MCF 10A (cell line): ENCODE results near the gene NUP85. TPM values are rescaled to one million over a fixed set of nuclear protein-coding genes. Genes with fewer than 3 reads are reported as not detected.

Experiments
- BruUV-seq: library from RNA; stranded (reverse); fragments of 400-500 nt; replicated peaks from 2 replicates; lab custom pipeline; 2021; lab: Mats Ljungman, UMichigan
- CTCF ChIA-PET: fragments of 300-600 bp; sonication (Branson Sonifier 250); formaldehyde crosslinking; extraction: SDS; loops from one replicate; lab custom pipeline; 2021; ENCODE audit warnings: antibody characterized with exemption, inconsistent platforms; lab: Yijun Ruan, JAX
- POLR2A ChIA-PET: fragments of 300-600, 350-650 bp; sonication (Branson Sonifier 250); formaldehyde crosslinking; extraction: SDS; loops from one replicate; lab custom pipeline; 2020; ENCODE audit warnings: antibody characterized with exemption, inconsistent platforms; lab: Yijun Ruan, JAX
- DNase-seq: peaks from one replicate; pipeline ENCODE4 v3.0.0-alpha.2; 2018; ENCODE audit not compliant: unreplicated experiment
- H3K27ac Mint-ChIP-seq: one replicate; pipeline ENCODE4 v1.8.0; 2022; ENCODE audit warnings: mild to moderate bottlenecking, low read depth, mixed read lengths; ENCODE audit not compliant: unreplicated experiment
- H3K27me3 Mint-ChIP-seq: one replicate; pipeline ENCODE4 v1.8.0; 2022; ENCODE audit warnings: mixed read lengths; ENCODE audit not compliant: insufficient read depth, unreplicated experiment
- H3K36me3 Mint-ChIP-seq: one replicate; pipeline ENCODE4 v1.8.0; 2022; ENCODE audit warnings: mild to moderate bottlenecking, moderate library complexity, mixed read lengths; ENCODE audit not compliant: insufficient read depth, unreplicated experiment
- H3K4me1 Mint-ChIP-seq: one replicate; pipeline ENCODE4 v1.8.0; 2022; ENCODE audit warnings: mixed read lengths; ENCODE audit not compliant: insufficient read depth, unreplicated experiment
- H3K4me3 Mint-ChIP-seq: one replicate; pipeline ENCODE4 v1.8.0; 2022; ENCODE audit warnings: mild to moderate bottlenecking, moderate library complexity, mixed read lengths; ENCODE audit not compliant: unreplicated experiment
- H3K9me3 Mint-ChIP-seq: one replicate; pipeline ENCODE4 v1.8.0; 2022; ENCODE audit warnings: mixed read lengths; ENCODE audit not compliant: unreplicated experiment
- CTCF ChIP-seq: fragments of 200-600 bp; IDR thresholded peaks from one replicate; pipeline ENCODE4 v1.8.0; 2022; ENCODE audit warnings: antibody characterized with exemption, mild to moderate bottlenecking; ENCODE audit not compliant: unreplicated experiment
- intact Hi-C: fragments of 100-400 bp; cut with micrococcal nuclease; formaldehyde crosslinking; loops from 2 replicates; pipeline ENCODE4 v1.14.1; 2022
- total RNA-seq: library from RNA; stranded (reverse); gene quantifications from 2 replicates; pipeline ENCODE4 v1.2.3, GENCODE V29; 2022

The NUP85 gene
- total RNA-seq, 1 experiment from 2014 or later, result 42.3 TPM

DNA sequence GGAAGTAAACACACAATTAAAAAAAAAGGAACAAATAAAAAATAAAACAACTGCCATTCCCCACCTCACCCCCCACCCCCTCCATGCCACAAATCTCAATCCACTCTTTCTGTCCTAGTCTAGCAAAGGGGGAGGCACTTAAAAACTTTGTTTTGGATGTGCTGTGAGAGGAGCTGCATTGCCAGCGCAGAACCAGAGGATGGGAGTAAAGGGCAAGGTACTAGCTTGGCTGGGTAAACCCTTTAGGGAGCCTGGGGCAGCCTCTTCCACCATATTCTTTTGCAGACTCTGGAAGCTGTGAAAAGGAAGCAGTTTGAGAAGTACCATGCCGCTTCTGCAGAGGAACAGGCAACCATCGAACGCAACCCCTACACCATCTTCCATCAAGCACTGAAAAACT lies 57.6 kb downstream of the NUP85 start:
- no peak overlapping the region for H3K27ac Mint-ChIP-seq
- no peaks in the 10 kb centered on the region for H3K9me3 Mint-ChIP-seq
- POLR2A ChIA-PET, result interaction anchor here (0.6 to 6.0 kb wide), 16 partner anchors 9 to 422 kb away, joined by 3 to 142 read pairs (median 6); partner anchors contain the start of genes GRB2, MIF4GD, NUP85 and SLC25A19
- peaks cover 30% of the 10 kb centered on the region for H3K4me1 Mint-ChIP-seq
- CTCF ChIA-PET, result interaction anchor here (0.5 to 3.7 kb wide), 5 partner anchors 8 to 149 kb away, joined by 3 to 38 read pairs (median 3); partner anchors contain the start of gene MIF4GD
- BruUV-seq, result no TSS peak
- intact Hi-C loops, result no loop called here
- H3K36me3 Mint-ChIP-seq, result peaks cover 60% of the 10 kb centered on the region
- H3K4me3 Mint-ChIP-seq, result peak overlapping the region; percentile 100
- TF ChIP-seq CTCF, result no peak
- no peaks in the 10 kb centered on the region for H3K27me3 Mint-ChIP-seq
- no peak for DNase-seq

- CTCF ChIA-PET, result interaction anchor here (0.9 kb wide), 1 partner anchor 24 kb away, joined by 3 read pairs; no protein-coding TSS in a partner anchor
- peaks cover 59% of the 10 kb centered on the region for H3K36me3 Mint-ChIP-seq
Measured at GRCh38 chr17:75265614-75266315, 60.3 kb downstream of the NUP85 start.

DNA sequence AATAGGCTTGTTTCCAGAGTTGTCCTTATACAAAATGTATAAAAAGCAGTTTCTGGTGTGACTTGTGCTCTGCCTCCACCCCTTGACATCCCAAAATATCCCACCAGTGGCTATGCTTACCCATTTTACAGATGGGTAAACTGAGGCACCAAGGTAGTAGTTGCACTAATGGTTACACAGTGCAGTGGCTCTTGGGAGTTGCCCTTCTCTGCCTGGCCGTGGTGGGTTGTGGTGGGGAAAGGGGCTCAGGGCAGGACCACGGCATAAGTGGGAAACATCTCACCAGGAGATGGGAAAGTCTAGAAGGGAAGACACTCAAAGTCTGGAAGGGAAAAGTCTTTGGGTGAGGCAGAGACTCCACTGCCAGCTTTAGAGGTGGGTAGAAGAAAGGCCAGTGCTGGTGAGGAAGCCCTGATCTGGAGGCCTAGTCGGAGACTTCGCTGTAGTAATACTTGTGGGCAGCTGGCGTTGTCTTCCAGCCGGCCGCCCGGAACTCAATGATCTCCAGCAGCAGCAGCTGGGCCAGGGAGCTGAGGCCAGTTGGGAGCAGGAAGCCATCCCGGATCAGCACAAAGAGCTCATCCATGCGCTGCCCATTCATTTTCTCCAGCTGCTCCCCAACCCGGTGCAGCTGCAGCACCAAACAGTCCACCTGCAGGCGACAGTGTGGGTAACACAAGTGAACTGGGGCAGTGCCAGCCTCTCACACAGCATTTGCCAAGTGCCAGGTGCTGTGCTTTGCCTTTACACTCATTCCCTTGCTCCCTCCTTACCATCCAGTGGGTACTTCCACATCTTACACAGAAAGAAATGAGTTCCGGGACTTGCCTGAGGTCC lies 61.1 kb downstream of the NUP85 start:
- TF ChIP-seq CTCF, result no peak
- Mint-ChIP-seq H3K9me3 (no peaks in the 10 kb centered on the region), H3K27ac (no peak overlapping the region), H3K27me3 (no peaks in the 10 kb centered on the region), H3K4me1 (peaks cover 19% of the 10 kb centered on the region), H3K4me3 (no peak overlapping the region), H3K36me3 (peaks cover 51% of the 10 kb centered on the region)
- DNase-seq, result no peak
- no TSS peak for BruUV-seq
- ChIA-PET CTCF (interaction anchor here (0.5 kb wide), 1 partner anchor 306 kb away, joined by 3 read pairs; no protein-coding TSS in a partner anchor), POLR2A (interaction anchor here (0.7 to 1.4 kb wide), 3 partner anchors 11 to 142 kb away, joined by 3 to 5 read pairs (median 3); partner anchors contain the start of gene SLC25A19)
- intact Hi-C loops, result no loop called here

More at GRCh38 chr17:75265614-75266315, 60.3 kb downstream of the NUP85 start:
- H3K4me1 Mint-ChIP-seq, result peaks cover 19% of the 10 kb centered on the region
- POLR2A ChIA-PET, result interaction anchor here (1.4 kb wide), 1 partner anchor 24 kb away, joined by 5 read pairs; the partner anchor contains the start of gene SLC25A19
- intact Hi-C loops, result no loop called here
- H3K9me3 Mint-ChIP-seq, result no peaks in the 10 kb centered on the region
- H3K4me3 Mint-ChIP-seq, result no peak overlapping the region
- DNase-seq, result no peak
- TF ChIP-seq CTCF, result no peak
- BruUV-seq, result no TSS peak
- no peaks in the 10 kb centered on the region for H3K27me3 Mint-ChIP-seq
- H3K27ac Mint-ChIP-seq, result no peak overlapping the region

DNA sequence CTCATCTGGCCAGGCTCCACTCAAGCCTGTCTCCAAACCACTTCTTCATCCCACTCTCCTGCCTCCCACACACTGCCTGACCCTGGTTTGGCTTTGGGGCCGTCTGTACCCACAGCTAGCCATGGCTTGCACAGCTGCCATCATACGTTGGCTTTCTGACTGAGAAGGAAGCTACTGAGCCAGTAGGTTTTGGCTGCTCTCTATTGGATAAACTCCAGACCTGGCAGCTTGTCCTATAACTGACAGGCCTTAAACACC lies 61.6 kb downstream of the NUP85 start:
- no peak overlapping the region for H3K27ac Mint-ChIP-seq
- H3K27me3 Mint-ChIP-seq, result no peaks in the 10 kb centered on the region
- POLR2A ChIA-PET, result interaction anchor here (1.1 to 1.3 kb wide), 2 partner anchors 11 to 143 kb away, joined by 3 to 4 read pairs; no protein-coding TSS in a partner anchor
- no peak for TF ChIP-seq CTCF
- peaks cover 24% of the 10 kb centered on the region for H3K4me1 Mint-ChIP-seq
- no TSS peak for BruUV-seq
- intact Hi-C loops, result no loop called here
- no peak for DNase-seq
- CTCF ChIA-PET, result interaction anchor here (0.5 kb wide), 1 partner anchor 306 kb away, joined by 3 read pairs; no protein-coding TSS in a partner anchor
- peaks cover 49% of the 10 kb centered on the region for H3K36me3 Mint-ChIP-seq
- no peak overlapping the region for H3K4me3 Mint-ChIP-seq
- H3K9me3 Mint-ChIP-seq, result no peaks in the 10 kb centered on the region
